IMR-90 (cell line): ENCODE results near the gene CAPN2.

ENCODE experiments used
- CTCF ChIP-seq: conservative IDR thresholded peaks from 2 replicates; pipeline ENCODE4 v1.5.1; 2012; ENCODE audit warnings: mild to moderate bottlenecking, low read depth, low read length, improper control_type of control experiment
- MAFK ChIP-seq: IDR thresholded peaks from 2 replicates; pipeline ENCODE4 v1.6.1; 2012; ENCODE audit warnings: low read depth, low read length, improper control_type of control experiment
- MAZ ChIP-seq: IDR thresholded peaks from 2 replicates; pipeline ENCODE4 v1.6.1; 2012; ENCODE audit warnings: low read depth, mild to moderate bottlenecking, low read length, improper control_type of control experiment, moderate library complexity, borderline replicate concordance
- RAD21 ChIP-seq: IDR thresholded peaks from 2 replicates; pipeline ENCODE4 v1.6.1; 2012; ENCODE audit warnings: low read length, improper control_type of control experiment

- TF ChIP-seq MAFK (peak; percentile 27), RAD21 (no peak), MAZ (peak; percentile 76; the same call in 1 of the 2 replicates), CTCF (no peak)
Measured at GRCh38 chr1:223707256-223708000, 4.9 kb upstream of the CAPN2 start.
